HepG2 (cell line): ENCODE results near the gene NT5DC2. TPM values are rescaled to one million over a fixed set of nuclear protein-coding genes. Genes with fewer than 3 reads are reported as not detected.

Experiments used
- ATAC-seq: fragments of 200-7000 bp; cut with Tn5 transposase; 3 replicates; pipeline ENCODE4 v1.9.1; 2020; ENCODE audit warnings: mild to moderate bottlenecking, moderate library complexity
- BruUV-seq: library from RNA; stranded (reverse); fragments of 400-500 nt; replicated peaks from 2 replicates; lab custom pipeline; 2021; lab: Mats Ljungman, UMichigan
- CTCF ChIA-PET: fragments of 300-600 bp; formaldehyde crosslinking; extraction: SDS; loops from one replicate; lab custom pipeline; 2021; ENCODE audit warnings: low total read pairs, inconsistent platforms, low intra/inter-chr PET ratio; lab: Yijun Ruan, JAX
- POLR2A ChIA-PET: fragments of 350-600 bp; sonication (Branson Sonifier 250); formaldehyde crosslinking; loops from one replicate; lab custom pipeline; 2020; ENCODE audit warnings: antibody characterized with exemption, inconsistent platforms; lab: Yijun Ruan, JAX
- DNase-seq: peaks from one replicate; pipeline ENCODE4 v3.0.0-alpha.2; 2015; ENCODE audit warnings: low spot score
- FAIRE-seq: peaks from 3 replicates; lab custom pipeline; 2011; peaks lifted over from hg19 to GRCh38; lab: Jason Lieb, UNC
- H2AFZ ChIP-seq: one replicate; pipeline ENCODE4 v1.6.1; 2011; ENCODE audit warnings: low read length, inconsistent platforms
- H3K27ac ChIP-seq: fragments of 300-600 bp; 3 replicates; pipeline ENCODE4 v1.8.0; 2011; ENCODE audit warnings: mixed run types, mild to moderate bottlenecking, mixed read lengths, low read length, inconsistent platforms; ENCODE audit not compliant: insufficient read depth; ENCODE audit errors: extremely low read length
- H3K27me3 ChIP-seq, 2 experiments: fragments of 200-600 bp in 1 of 2; 2 replicates in 1 of 2; 3 replicates in 1 of 2; pipeline versions ENCODE4 v1.6.0 to v1.8.0; 2011; ENCODE audit warnings: low read length in 2 of 2, mild to moderate bottlenecking in 2 of 2, moderate library complexity in 2 of 2, inconsistent platforms in 1 of 2; ENCODE audit not compliant: insufficient read depth in 2 of 2, control insufficient read depth in 1 of 2
- H3K36me3 ChIP-seq, 2 experiments: fragments of 200-600 bp in 1 of 2; replicated peaks in 1 of 2; 2 replicates in 1 of 2; 3 replicates in 1 of 2; pipeline versions ENCODE4 v1.5.1 to v1.8.0; 2011; ENCODE audit warnings: low read length in 2 of 2, inconsistent platforms in 1 of 2; ENCODE audit not compliant: insufficient read depth in 2 of 2, control insufficient read depth in 1 of 2
- H3K4me1 ChIP-seq: 2 replicates; pipeline ENCODE4 v1.5.1; 2012; ENCODE audit warnings: low read length, inconsistent platforms; ENCODE audit not compliant: insufficient read depth
- H3K4me2 ChIP-seq: 2 replicates; pipeline ENCODE4 v1.6.0; 2011; ENCODE audit warnings: low read depth, low read length, inconsistent platforms
- H3K4me3 ChIP-seq, 3 experiments: fragments of 200-600 bp in 1 of 3; sonication (generic), shearing (Covaris generic) in 1 of 3; replicated peaks in 1 of 3; 2 replicates each; pipeline ENCODE4 v1.5.1; 2011 to 2016; ENCODE audit warnings: low read length in 3 of 3, inconsistent platforms in 2 of 3, low read depth in 2 of 3, mild to moderate bottlenecking in 2 of 3, control low read depth in 1 of 3, mixed read lengths in 1 of 3; ENCODE audit not compliant: insufficient read depth in 1 of 3
- H3K79me2 ChIP-seq: one replicate; pipeline ENCODE4 v1.6.1; 2011; ENCODE audit warnings: low read length, inconsistent platforms; ENCODE audit not compliant: insufficient read depth
- H3K9ac ChIP-seq: 2 replicates; pipeline ENCODE4 v1.6.0; 2011; ENCODE audit warnings: mild to moderate bottlenecking, low read depth, low read length, inconsistent platforms; ENCODE audit not compliant: insufficient read depth
- H3K9me3 ChIP-seq: 2 replicates; pipeline ENCODE4 v1.5.1; 2012; ENCODE audit warnings: mild to moderate bottlenecking, low read length
- H4K20me1 ChIP-seq: 2 replicates; pipeline ENCODE4 v1.6.0; 2011; ENCODE audit warnings: inconsistent platforms, mild to moderate bottlenecking, low read length, moderate library complexity; ENCODE audit not compliant: insufficient read depth
- PREB ChIP-seq: sonication (generic); formaldehyde crosslinking; IDR thresholded peaks from 2 replicates; pipeline ENCODE4 v1.4.0; 2020; ENCODE audit warnings: missing genetic modification reagents
- SNAPC2 ChIP-seq: sonication (generic); formaldehyde crosslinking; IDR thresholded peaks from 2 replicates; pipeline ENCODE4 v1.8.1; 2022; ENCODE audit warnings: mild to moderate bottlenecking, missing genetic modification reagents
- XBP1 ChIP-seq: sonication (generic); formaldehyde crosslinking; IDR thresholded peaks from 2 replicates; pipeline ENCODE4 v1.5.0; 2020; ENCODE audit warnings: missing genetic modification reagents
- ZNF276 ChIP-seq: sonication (generic); formaldehyde crosslinking; IDR thresholded peaks from 2 replicates; pipeline ENCODE4 v1.4.0; 2020; ENCODE audit warnings: mild to moderate bottlenecking, low read depth, missing genetic modification reagents
- ZNF687 ChIP-seq: sonication (generic); formaldehyde crosslinking; IDR thresholded peaks from 2 replicates; pipeline ENCODE4 v1.5.1; 2020; ENCODE audit warnings: mild to moderate bottlenecking, missing genetic modification reagents, moderate library complexity
- WGBS: methylation state at CpG from one replicate; pipeline ENCODE4 v1.1.6; 2017; ENCODE audit warnings: low lambda C conversion rate; 5-methylcytosine and 5-hydroxymethylcytosine counted together
- in situ Hi-C: cut with HindIII; loops from 2 replicates; pipeline ENCODE4 v1.10.0; 2017; ENCODE audit warnings: low pct_unique_long_range_greater_than_20kb; ENCODE audit not compliant: extremely low pct_ligation_motif_present
- intact Hi-C: fragments of 100-400 bp; cut with micrococcal nuclease; formaldehyde crosslinking; loops from one replicate; pipeline ENCODE4 v1.10.0; 2022; ENCODE audit not compliant: unreplicated experiment
- polyA plus RNA-seq, 8 experiments: library from polyadenylated mRNA; depleted of rRNA in 3 of 8; stranded (reverse) in 7 of 8; unstranded in 1 of 8; fragments of >200 nt; fragmentation: Illumina TruSeq in 4 of 8; extraction: Trizol in 4 of 8; gene quantifications; 2 replicates each; pipeline versions ENCODE4 v1.2.1 to v1.2.3, GENCODE V29; 2011 to 2016; ENCODE audit warnings: low read depth in 4 of 8, missing spikeins in 1 of 8, mixed read lengths in 1 of 8; ENCODE audit not compliant: insufficient read depth in 1 of 8
- total RNA-seq, 5 experiments: library from RNA; depleted of rRNA; stranded (reverse); fragments of >200 nt; fragmentation: Illumina TruSeq; extraction: Trizol; gene quantifications; 2 replicates each; pipeline ENCODE4 v1.2.3, GENCODE V29; 2016; ENCODE audit warnings: low read depth in 1 of 5
- TF ChIP-seq, protein P1 (sequence below): sonication (generic); formaldehyde crosslinking; IDR thresholded peaks from 2 replicates; pipeline ENCODE4 v1.5.0; 2020; ENCODE audit warnings: mild to moderate bottlenecking, missing genetic modification reagents, borderline replicate concordance
- TF ChIP-seq, protein P2 (sequence below): sonication (generic); formaldehyde crosslinking; IDR thresholded peaks from 2 replicates; pipeline ENCODE4 v1.4.0; 2020; ENCODE audit warnings: low read depth, mild to moderate bottlenecking, missing genetic modification reagents

NT5DC2 gene
- total and polyA plus RNA-seq, 2 of the 13 experiments (the other 11 are each of a cell fraction or from before 2014, with no cell fraction given) = 131 to 240 TPM

DNA sequence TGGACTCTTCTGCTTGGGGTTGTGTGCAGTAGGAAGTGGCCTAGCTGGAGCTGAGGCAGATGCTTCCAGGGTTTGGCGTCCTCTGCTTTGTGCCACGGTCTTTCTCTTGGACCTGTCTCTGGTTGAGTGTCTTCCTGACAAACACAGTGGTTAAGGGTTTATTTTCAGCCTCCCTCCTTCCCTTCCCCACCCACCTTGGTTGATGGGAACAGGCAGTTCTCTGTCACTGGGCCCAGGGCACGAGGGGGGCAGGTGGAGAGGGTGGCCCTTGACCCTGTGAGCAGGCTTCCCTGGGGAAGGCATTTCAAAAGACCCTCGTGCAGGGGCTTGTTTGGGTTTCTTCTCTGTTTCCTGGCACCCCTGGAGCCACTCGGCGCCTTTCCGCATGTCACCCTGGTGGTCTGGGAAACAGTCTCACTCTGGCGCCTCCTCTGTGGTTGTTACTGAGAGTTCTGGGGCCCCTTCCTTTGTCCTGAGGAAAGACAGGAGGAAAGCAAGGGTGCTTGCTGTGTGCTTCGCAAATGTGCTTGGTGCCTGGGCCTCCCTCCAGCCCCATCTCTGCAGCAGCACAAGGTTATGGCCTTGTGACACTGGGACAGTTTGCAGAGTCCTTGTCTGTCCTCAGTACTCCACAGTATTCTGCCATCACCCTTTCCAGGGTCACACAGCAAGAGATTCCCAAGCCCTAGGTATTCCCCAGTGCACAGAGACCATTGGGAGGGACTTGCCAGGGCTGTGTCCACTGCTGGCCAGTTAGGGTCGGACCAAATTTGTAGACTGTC is 48.8 kb downstream of the NT5DC2 start:
- intact Hi-C loops (no loop called here), in situ Hi-C loops (no loop called here)
- POLR2A ChIA-PET = no interaction called here
- H3K79me2 ChIP-seq = no peaks in the 10 kb centered on the region
- FAIRE-seq (no peak), ATAC-seq (no peak), DNase-seq (no peak)
- no peak overlapping the region for H3K4me3 ChIP-seq
- no peak overlapping the region for H3K9ac ChIP-seq
- H3K27ac ChIP-seq = no peak overlapping the region
- H3K4me2 ChIP-seq = no peak overlapping the region
- no peaks in the 10 kb centered on the region for H3K27me3 ChIP-seq
- WGBS = 88% methylated on average over 9 of the region's 10 CpGs
- H3K9me3 ChIP-seq = no peaks in the 10 kb centered on the region
- CTCF ChIA-PET = no interaction called here
- peaks cover 11% of the 10 kb centered on the region; the same call in 1 of the 2 replicates for H3K4me1 ChIP-seq
- no peak overlapping the region for H2AFZ ChIP-seq
- peaks cover 21 to 54% of the 10 kb centered on the region in 2 experiments for H3K36me3 ChIP-seq
- no TSS peak for BruUV-seq
- no peaks in the 10 kb centered on the region for H4K20me1 ChIP-seq
- TF ChIP-seq ZNF687 (no peak), PREB (no peak), SNAPC2 (CRISPR knock-in tag) (no peak), ZNF276 (no peak), XBP1 (CRISPR knock-in tag) (no peak)
- TF ChIP-seq, protein P1, sequence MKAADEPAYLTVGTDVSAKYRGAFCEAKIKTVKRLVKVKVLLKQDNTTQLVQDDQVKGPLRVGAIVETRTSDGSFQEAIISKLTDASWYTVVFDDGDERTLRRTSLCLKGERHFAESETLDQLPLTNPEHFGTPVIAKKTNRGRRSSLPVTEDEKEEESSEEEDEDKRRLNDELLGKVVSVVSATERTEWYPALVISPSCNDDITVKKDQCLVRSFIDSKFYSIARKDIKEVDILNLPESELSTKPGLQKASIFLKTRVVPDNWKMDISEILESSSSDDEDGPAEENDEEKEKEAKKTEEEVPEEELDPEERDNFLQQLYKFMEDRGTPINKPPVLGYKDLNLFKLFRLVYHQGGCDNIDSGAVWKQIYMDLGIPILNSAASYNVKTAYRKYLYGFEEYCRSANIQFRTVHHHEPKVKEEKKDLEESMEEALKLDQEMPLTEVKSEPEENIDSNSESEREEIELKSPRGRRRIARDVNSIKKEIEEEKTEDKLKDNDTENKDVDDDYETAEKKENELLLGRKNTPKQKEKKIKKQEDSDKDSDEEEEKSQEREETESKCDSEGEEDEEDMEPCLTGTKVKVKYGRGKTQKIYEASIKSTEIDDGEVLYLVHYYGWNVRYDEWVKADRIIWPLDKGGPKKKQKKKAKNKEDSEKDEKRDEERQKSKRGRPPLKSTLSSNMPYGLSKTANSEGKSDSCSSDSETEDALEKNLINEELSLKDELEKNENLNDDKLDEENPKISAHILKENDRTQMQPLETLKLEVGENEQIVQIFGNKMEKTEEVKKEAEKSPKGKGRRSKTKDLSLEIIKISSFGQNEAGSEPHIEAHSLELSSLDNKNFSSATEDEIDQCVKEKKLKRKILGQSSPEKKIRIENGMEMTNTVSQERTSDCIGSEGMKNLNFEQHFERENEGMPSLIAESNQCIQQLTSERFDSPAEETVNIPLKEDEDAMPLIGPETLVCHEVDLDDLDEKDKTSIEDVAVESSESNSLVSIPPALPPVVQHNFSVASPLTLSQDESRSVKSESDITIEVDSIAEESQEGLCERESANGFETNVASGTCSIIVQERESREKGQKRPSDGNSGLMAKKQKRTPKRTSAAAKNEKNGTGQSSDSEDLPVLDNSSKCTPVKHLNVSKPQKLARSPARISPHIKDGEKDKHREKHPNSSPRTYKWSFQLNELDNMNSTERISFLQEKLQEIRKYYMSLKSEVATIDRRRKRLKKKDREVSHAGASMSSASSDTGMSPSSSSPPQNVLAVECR (CRISPR knock-in tag) = no peak
- TF ChIP-seq, protein P2, sequence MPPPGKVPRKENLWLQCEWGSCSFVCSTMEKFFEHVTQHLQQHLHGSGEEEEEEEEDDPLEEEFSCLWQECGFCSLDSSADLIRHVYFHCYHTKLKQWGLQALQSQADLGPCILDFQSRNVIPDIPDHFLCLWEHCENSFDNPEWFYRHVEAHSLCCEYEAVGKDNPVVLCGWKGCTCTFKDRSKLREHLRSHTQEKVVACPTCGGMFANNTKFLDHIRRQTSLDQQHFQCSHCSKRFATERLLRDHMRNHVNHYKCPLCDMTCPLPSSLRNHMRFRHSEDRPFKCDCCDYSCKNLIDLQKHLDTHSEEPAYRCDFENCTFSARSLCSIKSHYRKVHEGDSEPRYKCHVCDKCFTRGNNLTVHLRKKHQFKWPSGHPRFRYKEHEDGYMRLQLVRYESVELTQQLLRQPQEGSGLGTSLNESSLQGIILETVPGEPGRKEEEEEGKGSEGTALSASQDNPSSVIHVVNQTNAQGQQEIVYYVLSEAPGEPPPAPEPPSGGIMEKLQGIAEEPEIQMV (CRISPR knock-in tag) = no peak
